Measurements from ENCODE around the gene LRRC4. TPM values are rescaled to one million over a fixed set of nuclear protein-coding genes. Genes with fewer than 3 reads are reported as not detected.

Gene LRRC4
- total RNA-seq, 1 experiment from 2014 or later, result 2.1 TPM

DNA sequence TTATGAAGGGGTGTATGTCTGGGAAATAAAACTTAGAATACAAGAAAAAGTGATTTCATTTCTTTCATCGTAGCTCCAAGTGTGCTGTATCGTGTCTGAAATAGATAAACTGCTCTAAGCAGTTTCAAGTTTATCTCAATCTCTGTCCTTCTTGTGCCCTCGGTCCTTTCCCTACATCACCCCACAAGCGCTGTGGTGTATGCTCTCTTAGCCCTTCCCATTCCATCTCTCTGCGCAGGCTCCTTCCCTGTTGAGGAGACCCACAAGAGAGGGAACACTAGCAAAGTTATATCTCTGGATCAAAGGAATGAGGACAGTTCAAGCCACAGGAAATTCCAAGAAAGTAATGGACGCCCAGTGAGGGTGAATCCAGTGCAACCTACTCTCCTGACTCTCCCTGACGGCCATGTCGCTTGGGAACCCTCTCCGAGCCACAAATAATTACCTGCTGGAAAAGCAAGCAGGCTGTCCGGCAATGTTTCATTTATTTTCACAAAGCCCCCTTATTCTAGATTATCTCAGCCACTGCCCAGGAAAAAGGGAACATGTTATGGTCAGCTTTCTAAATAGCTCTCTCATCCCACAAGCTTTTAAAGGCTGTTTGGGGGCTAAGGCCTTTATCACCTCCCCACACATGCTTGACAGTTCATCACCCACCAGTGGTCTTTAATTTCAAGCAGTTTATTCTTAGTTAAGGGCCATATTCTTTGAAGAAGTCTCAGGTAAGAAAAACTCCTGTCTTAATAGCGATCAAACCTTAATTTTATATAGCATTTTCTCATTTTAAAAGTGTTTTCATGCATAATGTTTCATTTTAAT is 34.8 kb downstream of the LRRC4 start:
- H3K4me1 ChIP-seq, result peaks cover 16% of the 10 kb centered on the region
- H3K4me3 ChIP-seq, result no peak overlapping the region
- H3K27me3 ChIP-seq, result no peaks in the 10 kb centered on the region
- no peak overlapping the region for H3K27ac ChIP-seq
- H3K9me3 ChIP-seq (replicated peaks), result no peaks in the 10 kb centered on the region
- no peak for DNase-seq
- peaks cover 7% of the 10 kb centered on the region; the same call in 1 of the 2 replicates for H3K36me3 ChIP-seq

GRCh38 chr7:127995881-127996215 is 35.4 kb downstream of the LRRC4 start:
- no peak for DNase-seq
- H3K4me1 ChIP-seq, result peaks cover 16% of the 10 kb centered on the region
- no peak overlapping the region for H3K27ac ChIP-seq

GRCh38 chr7:127995156-127995880 is 35.9 kb downstream of the LRRC4 start:
- Histone ChIP-seq H3K27me3 (no peaks in the 10 kb centered on the region), H3K27ac (no peak overlapping the region), H3K4me3 (no peak overlapping the region), H3K9me3 (replicated peaks) (no peaks in the 10 kb centered on the region), H3K36me3 (peaks cover 10% of the 10 kb centered on the region; the same call in 1 of the 2 replicates), H3K4me1 (peaks cover 16% of the 10 kb centered on the region)
- no peak for DNase-seq

More at GRCh38 chr7:127995881-127996215, 35.4 kb downstream of the LRRC4 start:
- H3K4me3 ChIP-seq, result no peak overlapping the region
- peaks cover 10% of the 10 kb centered on the region; the same call in 1 of the 2 replicates for H3K36me3 ChIP-seq
- no peaks in the 10 kb centered on the region for H3K9me3 ChIP-seq (replicated peaks)
- H3K27me3 ChIP-seq, result no peaks in the 10 kb centered on the region

DNA sequence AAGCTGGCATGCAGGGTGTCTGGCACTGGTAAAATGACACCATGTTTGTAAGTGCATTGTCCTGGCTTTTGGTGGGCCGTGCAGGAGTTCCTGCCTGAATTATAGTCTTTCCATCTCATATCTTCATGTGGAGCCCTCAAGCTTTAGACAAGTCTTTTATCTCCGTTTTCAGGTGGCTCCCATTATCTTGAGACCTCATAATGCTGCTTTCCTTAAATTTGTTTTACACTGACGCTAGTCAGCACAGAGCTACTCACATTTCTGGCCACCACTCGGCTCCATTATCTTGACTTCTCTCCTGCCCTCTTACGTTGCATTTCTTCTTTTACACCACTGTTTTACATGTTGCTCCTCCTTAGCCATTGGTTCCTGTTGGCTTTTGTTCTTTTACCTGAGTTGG is 37.2 kb downstream of the LRRC4 start:
- Histone ChIP-seq H3K4me3 (no peak overlapping the region), H3K27me3 (no peaks in the 10 kb centered on the region), H3K27ac (no peak overlapping the region), H3K4me1 (peaks cover 16% of the 10 kb centered on the region), H3K9me3 (replicated peaks) (no peaks in the 10 kb centered on the region), H3K36me3 (peaks cover 8% of the 10 kb centered on the region; the same call in 1 of the 2 replicates)
- DNase-seq, result no peak

DNA sequence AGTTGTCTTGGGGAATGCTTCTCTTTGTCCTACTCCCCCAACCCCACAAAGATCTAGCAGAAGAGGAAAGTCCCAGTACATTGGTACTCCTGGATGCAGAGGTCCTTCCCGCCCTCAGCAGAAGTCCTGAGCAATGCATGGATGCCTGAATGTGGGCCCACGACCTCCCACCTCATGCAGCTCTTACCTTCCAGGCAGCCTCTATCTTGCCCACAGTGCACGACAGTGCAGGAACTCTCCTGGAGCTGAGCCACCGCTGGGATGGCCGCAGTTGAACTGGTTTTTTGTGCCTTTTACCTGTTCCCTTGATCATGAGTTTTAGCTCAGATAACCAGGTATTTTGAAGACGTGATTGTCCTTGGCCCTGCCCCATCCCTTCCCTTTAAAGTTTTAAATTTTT is 37.9 kb downstream of the LRRC4 start:
- H3K4me1 ChIP-seq, result peaks cover 16% of the 10 kb centered on the region
- DNase-seq, result no peak
- H3K36me3 ChIP-seq, result peaks cover 8% of the 10 kb centered on the region; the same call in 1 of the 2 replicates
- H3K9me3 ChIP-seq (replicated peaks), result no peaks in the 10 kb centered on the region
- H3K4me3 ChIP-seq, result no peak overlapping the region
- no peaks in the 10 kb centered on the region for H3K27me3 ChIP-seq
- no peak overlapping the region for H3K27ac ChIP-seq

GRCh38 chr7:127988751-127989150 is 42.5 kb downstream of the LRRC4 start:
- peaks cover 8% of the 10 kb centered on the region; the same call in 1 of the 2 replicates for H3K36me3 ChIP-seq
- H3K9me3 ChIP-seq (replicated peaks), result no peaks in the 10 kb centered on the region
- DNase-seq, result no peak
- no peaks in the 10 kb centered on the region for H3K27me3 ChIP-seq
- H3K4me1 ChIP-seq, result no peaks in the 10 kb centered on the region; the same call in 1 of the 2 replicates
- H3K4me3 ChIP-seq, result no peak overlapping the region
- H3K27ac ChIP-seq, result no peak overlapping the region

GRCh38 chr7:127986581-127987521 is 44.4 kb downstream of the LRRC4 start:
- Histone ChIP-seq H3K4me1 (no peaks in the 10 kb centered on the region; the same call in 1 of the 2 replicates), H3K27ac (no peak overlapping the region), H3K36me3 (peaks cover 3% of the 10 kb centered on the region; the same call in 1 of the 2 replicates), H3K27me3 (no peaks in the 10 kb centered on the region), H3K4me3 (no peak overlapping the region), H3K9me3 (replicated peaks) (no peaks in the 10 kb centered on the region)
- no peak for DNase-seq

- Histone ChIP-seq H3K4me3 (no peak overlapping the region), H3K27ac (no peak overlapping the region), H3K9me3 (replicated peaks) (0 out of 2 replicates have a peak, but pooled peaks cover 3% of the 10 kb centered on the region), H3K27me3 (no peaks in the 10 kb centered on the region), H3K36me3 (peaks cover 2% of the 10 kb centered on the region), H3K4me1 (no peaks in the 10 kb centered on the region; the same call in 1 of the 2 replicates)
- no peak for DNase-seq
These were observed 47.4 kb downstream of the LRRC4 start for GRCh38 chr7:127983804-127984332.

DNA sequence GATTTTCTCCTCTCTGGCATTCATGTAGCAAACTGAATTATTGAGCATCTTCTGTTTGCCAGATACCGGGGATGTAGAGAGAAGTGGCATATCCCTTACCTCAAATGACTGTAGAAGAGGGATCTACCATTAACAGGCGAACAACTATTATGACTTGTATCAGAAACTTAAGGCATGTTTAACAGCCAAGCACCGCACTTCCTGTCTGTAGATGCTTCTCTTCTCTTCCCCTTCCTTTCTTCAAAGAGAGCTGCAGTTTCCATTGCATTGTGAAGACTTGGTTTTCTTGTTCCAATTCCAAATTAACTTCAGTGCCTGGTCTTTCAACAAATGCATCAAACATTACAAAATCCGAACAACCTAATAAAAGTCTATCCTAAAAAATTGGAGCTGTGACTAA is 49.3 kb downstream of the LRRC4 start:
- H3K4me1 ChIP-seq, result no peaks in the 10 kb centered on the region
- H3K4me3 ChIP-seq, result no peak overlapping the region
- no peaks in the 10 kb centered on the region for H3K27me3 ChIP-seq
- 0 out of 2 replicates have a peak, but pooled peaks cover 5% of the 10 kb centered on the region for H3K9me3 ChIP-seq (replicated peaks)
- no peak for DNase-seq
- H3K36me3 ChIP-seq, result peaks cover 12% of the 10 kb centered on the region
- H3K27ac ChIP-seq, result no peak overlapping the region

DNA sequence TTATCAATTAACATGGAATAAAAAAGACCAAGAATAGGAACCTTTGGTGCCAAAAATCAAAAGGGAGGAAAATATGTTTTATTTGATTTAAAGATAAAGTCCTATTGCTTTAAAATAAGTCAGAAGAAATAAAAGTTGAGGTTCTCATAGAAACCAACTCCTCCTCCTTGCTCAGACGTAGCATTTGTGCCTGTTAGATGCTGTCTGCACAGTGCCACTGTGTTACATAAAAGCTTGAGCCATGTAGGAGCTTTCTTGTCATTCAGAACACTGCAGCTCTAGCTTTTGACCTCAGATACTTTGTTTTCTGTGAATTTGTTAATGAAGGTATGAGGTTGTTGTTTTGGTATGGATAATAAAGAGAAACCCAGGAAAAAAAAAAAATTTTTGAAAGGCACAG is 50.3 kb downstream of the LRRC4 start:
- Histone ChIP-seq H3K27me3 (no peaks in the 10 kb centered on the region), H3K27ac (no peak overlapping the region), H3K9me3 (replicated peaks) (0 out of 2 replicates have a peak, but pooled peaks cover 5% of the 10 kb centered on the region), H3K4me3 (no peak overlapping the region), H3K36me3 (peaks cover 15% of the 10 kb centered on the region), H3K4me1 (no peaks in the 10 kb centered on the region)
- DNase-seq, result no peak

GRCh38 chr7:127979728-127980126 is 51.5 kb downstream of the LRRC4 start:
- no peaks in the 10 kb centered on the region for H3K27me3 ChIP-seq
- H3K36me3 ChIP-seq, result peaks cover 15% of the 10 kb centered on the region
- peaks cover 3% of the 10 kb centered on the region; the same call in 1 of the 2 replicates for H3K4me1 ChIP-seq
- H3K27ac ChIP-seq, result no peak overlapping the region
- H3K9me3 ChIP-seq (replicated peaks), result 0 out of 2 replicates have a peak, but pooled peaks cover 5% of the 10 kb centered on the region
- no peak for DNase-seq
- H3K4me3 ChIP-seq, result no peak overlapping the region

- H3K9me3 ChIP-seq (replicated peaks), result 0 out of 2 replicates have a peak, but pooled peaks cover 5% of the 10 kb centered on the region
- DNase-seq, result no peak
- H3K4me1 ChIP-seq, result peaks cover 9% of the 10 kb centered on the region; the same call in 1 of the 2 replicates
- H3K4me3 ChIP-seq, result no peak overlapping the region
- H3K27ac ChIP-seq, result no peak overlapping the region
- no peaks in the 10 kb centered on the region for H3K27me3 ChIP-seq
- peaks cover 15% of the 10 kb centered on the region for H3K36me3 ChIP-seq
These were observed 52.0 kb downstream of the LRRC4 start for GRCh38 chr7:127979113-127979727.

GRCh38 chr7:127978421-127978820 is 52.8 kb downstream of the LRRC4 start:
- 0 out of 2 replicates have a peak, but pooled peaks cover 5% of the 10 kb centered on the region for H3K9me3 ChIP-seq (replicated peaks)
- no peak overlapping the region for H3K4me3 ChIP-seq
- H3K27me3 ChIP-seq, result no peaks in the 10 kb centered on the region
- H3K36me3 ChIP-seq, result peaks cover 15% of the 10 kb centered on the region
- H3K4me1 ChIP-seq, result peaks cover 10% of the 10 kb centered on the region; the same call in 1 of the 2 replicates
- no peak overlapping the region for H3K27ac ChIP-seq
- no peak for DNase-seq

Measured in SJCRH30 (cell line).